Measurements from ENCODE around the gene EXOC8.
"Not testable (repeated sequence)": the region's sequence is repeated elsewhere in the genome, so short reads cannot be mapped to it uniquely, and the experiment has no call there.

The EXOC8 gene

GRCh38 chr1:231353086-231353485 lies 15.4 kb upstream of the EXOC8 start:
- DNase-seq (ENCODE audit: low spot score): peak; percentile 28

- DNase-seq (ENCODE audit: low spot score): no peak
Observed at GRCh38 chr1:231351816-231352215, 14.2 kb upstream of the EXOC8 start.

- DNase-seq (ENCODE audit: low spot score): not testable (repeated sequence)
Observed at GRCh38 chr1:231348856-231349255, 11.2 kb upstream of the EXOC8 start.

GRCh38 chr1:231348442-231348841 lies 10.8 kb upstream of the EXOC8 start:
- DNase-seq (ENCODE audit: low spot score): no peak

GRCh38 chr1:231347961-231348360 lies 10.3 kb upstream of the EXOC8 start:
- DNase-seq (ENCODE audit: low spot score): no peak

GRCh38 chr1:231340328-231341013 lies 2.8 kb upstream of the EXOC8 start:
- no peak for DNase-seq (ENCODE audit: low spot score)

DNA sequence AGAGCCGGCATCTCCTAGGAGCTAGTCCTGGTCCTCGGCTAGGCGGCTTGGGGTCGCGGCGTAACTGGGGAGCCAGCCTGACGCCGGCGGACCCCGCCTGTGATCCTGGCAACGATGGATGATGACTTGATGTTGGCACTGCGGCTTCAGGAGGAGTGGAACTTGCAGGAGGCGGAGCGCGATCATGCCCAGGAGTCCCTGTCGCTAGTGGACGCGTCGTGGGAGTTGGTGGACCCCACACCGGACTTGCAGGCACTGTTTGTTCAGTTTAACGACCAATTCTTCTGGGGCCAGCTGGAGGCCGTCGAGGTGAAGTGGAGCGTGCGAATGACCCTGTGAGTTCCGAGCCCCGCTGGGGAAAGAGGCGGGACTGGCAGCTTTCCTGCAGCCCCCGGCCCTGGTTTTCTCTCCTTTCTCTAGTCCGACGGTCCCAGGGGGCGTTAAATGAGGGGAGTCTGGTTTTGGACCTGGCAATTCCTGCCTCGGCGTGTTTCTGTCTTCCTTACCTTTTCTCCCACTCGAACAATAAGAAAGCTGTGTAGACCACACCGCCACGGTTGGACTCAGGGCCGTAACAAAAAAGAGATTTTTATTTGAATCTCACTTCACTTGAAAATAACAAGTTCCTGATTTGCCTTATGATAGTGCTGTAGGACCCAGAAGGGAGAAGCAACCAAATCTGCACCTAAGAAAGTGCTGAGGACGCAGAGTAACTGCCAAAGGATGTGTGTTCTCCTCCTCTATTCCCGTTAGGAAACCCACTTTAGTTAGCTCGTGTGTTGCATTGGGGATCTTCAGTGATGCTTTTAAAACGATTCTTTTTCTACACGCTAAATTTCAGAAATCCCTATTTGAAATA lies 847 bp upstream of the EXOC8 start, which contains the start of gene SPRTN:
TSS of gene SPRTN (plus strand) at position 24 of the 859 bp plus-strand sequence. CDS start at position 115, 91 bp downstream.
- peak; percentile 9 for DNase-seq (ENCODE audit: low spot score)

GRCh38 chr1:231337043-231337471 lies 595 bp downstream of the EXOC8 start:
- DNase-seq (ENCODE audit: low spot score): no peak

DNA sequence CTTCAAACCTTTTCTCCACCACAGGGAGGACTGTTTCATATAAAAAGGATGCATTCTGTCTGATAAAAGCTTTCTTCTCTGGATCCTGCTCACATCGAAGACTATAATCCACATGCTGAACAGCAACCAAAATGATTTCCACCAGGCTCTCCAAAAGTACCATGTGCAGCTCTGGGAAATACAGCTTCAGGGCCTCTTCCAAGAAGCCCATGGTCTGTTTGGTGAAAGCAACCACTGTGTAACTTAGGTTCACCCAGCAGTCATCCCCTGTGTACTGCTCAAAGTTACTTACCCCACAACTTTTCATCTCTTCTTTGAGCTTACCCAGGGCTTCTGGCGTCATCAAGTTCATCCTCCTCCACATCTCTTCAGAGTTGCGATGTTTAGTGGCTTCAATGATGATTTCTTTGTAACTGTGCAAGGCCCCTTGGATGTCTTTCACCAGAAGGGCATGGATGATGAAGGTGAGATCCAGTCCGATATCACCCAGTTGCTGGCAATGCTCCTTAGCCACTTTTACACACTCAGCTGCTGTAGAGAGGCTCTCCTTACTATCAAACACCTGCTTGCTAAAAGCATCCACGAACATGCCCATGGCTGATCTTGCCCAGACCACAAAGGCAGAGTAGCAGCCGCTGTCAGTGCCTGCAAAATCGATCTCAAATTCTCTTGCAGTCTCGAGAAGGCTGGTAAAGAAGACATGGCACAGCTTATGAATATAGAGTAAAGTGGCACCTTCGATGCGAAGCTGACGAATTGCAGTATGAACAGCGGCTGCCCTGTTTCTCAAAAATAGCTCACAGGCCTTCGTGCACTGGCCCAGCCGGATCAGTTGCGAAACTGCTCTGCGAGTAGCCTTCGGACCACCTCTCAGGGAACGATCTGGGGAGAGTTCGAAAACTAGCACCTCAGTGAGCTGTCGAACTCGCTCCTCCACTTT lies 1.7 kb downstream of the EXOC8 start:
- DNase-seq (ENCODE audit: low spot score): peak; percentile 4

DNA sequence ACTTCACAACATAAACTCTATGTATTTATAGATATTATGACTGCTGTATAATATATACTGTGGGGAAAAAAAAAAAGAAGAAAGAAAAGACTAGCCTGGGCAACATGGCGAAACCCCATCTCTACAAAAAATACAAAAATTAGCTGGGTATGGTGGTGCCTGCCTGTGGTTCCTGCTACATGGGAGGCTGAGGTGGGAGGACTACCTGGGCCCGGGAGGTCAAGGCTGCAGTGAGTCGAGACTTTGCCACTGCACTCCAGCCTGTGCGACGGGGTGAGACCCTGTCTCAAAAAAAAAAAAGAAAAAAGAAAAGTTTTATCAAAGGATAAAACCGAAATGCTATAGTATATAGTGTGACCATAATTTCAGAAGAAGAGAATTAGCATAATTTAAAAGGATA lies 2.7 kb downstream of the EXOC8 start:
- no peak for DNase-seq (ENCODE audit: low spot score)

DNA sequence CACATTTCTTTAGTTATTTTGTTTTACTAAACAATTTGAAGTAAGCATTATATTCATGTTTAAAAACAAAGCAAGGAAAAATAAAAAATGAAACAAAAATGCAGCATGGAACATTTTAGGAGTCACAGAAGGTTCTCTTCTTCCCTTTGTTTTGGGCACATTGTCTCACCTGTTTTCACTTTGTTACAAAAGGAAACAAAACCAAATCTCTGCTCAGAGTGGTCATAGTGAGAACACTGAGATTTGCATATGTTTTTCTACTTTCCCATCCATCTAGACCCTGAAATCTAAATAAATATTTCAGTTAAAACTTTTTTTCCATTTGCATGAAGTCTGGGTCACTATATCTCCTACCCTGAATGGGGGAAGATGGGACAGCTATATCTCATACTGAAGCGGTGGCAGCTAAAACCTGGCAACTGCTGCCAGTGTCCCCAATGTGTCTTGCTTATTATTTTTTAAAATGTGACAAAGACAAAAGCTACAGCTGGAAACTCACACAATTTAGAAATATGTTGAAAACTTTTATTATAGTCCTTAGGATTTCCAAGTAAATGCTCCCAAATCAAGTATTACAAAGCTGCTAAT lies 3.5 kb downstream of the EXOC8 start:
- DNase-seq (ENCODE audit: low spot score): no peak

- no peak for DNase-seq (ENCODE audit: low spot score)
Observed at GRCh38 chr1:231332761-231333160, 4.9 kb downstream of the EXOC8 start.

DNA sequence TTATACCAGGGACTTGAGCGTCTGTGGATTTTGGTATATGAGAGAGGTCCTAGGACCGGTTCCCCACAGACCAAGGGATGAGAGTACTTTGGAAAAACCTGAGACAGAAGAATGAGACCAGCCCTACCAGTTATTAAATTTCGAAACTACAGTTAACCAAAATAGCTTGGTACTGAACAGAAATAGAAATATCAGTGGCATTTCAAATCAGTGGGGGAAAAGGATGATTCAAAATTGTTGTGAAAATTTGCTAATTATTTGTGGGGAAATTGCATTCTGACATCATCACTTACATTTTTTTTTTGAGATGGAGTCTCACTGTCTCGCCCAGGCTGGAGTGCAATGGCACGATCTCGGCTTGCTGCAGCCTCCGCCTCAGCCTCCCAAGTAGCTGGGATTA lies 8.2 kb downstream of the EXOC8 start:
- no peak for DNase-seq (ENCODE audit: low spot score)

DNA sequence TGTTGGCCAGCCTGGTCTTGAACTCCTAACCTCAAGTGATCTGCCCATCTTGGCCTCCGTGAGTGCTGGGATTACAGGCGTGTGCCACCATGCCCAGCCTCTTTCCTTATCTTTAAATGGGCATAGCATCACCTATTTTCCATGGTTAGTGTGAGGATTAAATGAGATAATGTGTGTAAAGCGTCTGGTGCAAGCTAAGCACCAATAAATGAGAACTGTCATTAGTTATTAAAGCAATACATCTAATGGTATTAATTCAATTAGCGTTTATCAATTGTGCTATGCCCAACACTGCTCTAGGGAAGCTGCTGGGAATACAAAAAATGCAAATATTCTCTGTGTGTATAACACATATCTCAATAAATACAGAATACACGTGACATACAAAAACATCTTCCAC lies 10.0 kb downstream of the EXOC8 start:
- DNase-seq (ENCODE audit: low spot score): no peak

DNA sequence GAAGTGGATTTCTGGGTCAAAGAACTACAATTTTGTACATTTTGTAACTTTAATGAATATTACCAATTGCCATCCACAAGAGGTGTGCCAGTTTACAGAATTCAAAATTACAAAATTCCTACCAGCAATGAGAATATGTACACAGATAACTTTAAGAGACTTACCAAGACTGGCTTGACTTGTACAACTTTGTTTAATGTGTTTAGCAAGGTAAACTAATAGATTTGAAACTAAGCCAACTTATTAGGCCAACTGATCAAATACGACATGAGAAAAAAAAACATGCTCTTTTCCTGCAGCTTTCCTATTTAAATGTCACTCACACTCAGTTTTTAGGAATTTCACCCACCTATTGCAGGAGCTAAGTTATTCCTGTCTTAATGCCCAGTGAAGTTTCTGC lies 11.4 kb downstream of the EXOC8 start:
- DNase-seq (ENCODE audit: low spot score): no peak

GRCh38 chr1:231324660-231325059 lies 13.0 kb downstream of the EXOC8 start:
- no peak for DNase-seq (ENCODE audit: low spot score)

GRCh38 chr1:231322880-231323530 lies 14.6 kb downstream of the EXOC8 start:
- DNase-seq (ENCODE audit: low spot score): no peak

GRCh38 chr1:231319080-231319479 lies 18.6 kb downstream of the EXOC8 start:
- no peak for DNase-seq (ENCODE audit: low spot score)

GRCh38 chr1:231318568-231318967 lies 19.1 kb downstream of the EXOC8 start:
- DNase-seq (ENCODE audit: low spot score): no peak

DNA sequence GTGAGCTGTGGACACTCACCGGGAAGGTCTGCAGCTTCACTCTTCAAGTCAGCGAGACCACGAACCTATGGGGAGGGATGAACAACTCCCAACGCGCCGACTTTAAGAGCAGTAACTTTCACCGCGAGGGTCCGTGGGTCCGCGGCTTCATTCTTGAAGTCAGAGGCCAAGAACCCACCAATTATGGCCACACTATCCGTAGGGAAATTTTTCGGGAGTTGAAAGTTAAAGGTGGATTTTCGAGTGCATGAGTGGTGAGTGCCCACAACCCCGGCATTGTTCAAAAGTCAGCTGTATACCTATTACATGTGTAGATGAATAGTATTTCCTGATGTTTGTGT lies 19.7 kb downstream of the EXOC8 start:
- no peak for DNase-seq (ENCODE audit: low spot score)

- no peak for DNase-seq (ENCODE audit: low spot score)
Observed at GRCh38 chr1:231317306-231318014, 20.2 kb downstream of the EXOC8 start.
